GM12878 (cell line): ENCODE results near the gene ODAPH. TPM values are rescaled to one million over a fixed set of nuclear protein-coding genes. Genes with fewer than 3 reads are reported as not detected.

Source experiments
- ATAC-seq: fragments of 200-7000 bp; cut with Tn5 transposase; 3 replicates; pipeline ENCODE4 v1.9.1; 2020; ENCODE audit warnings: mild to moderate bottlenecking, moderate library complexity
- BruUV-seq: library from RNA; stranded (reverse); fragments of 400-500 nt; replicated peaks from 2 replicates; lab custom pipeline; 2021; lab: Mats Ljungman, UMichigan
- CTCF ChIA-PET: fragments of 300-600 bp; sonication (Branson Sonifier 250); formaldehyde crosslinking; extraction: SDS; loops from one replicate; lab custom pipeline; 2021; ENCODE audit warnings: inconsistent platforms; lab: Yijun Ruan, JAX
- POLR2A ChIA-PET: fragments of 350-600 bp; formaldehyde crosslinking; extraction: SDS; loops from one replicate; lab custom pipeline; 2021; ENCODE audit warnings: inconsistent platforms; lab: Charles Lee
- RAD21 ChIA-PET: fragments of 300-600 bp; sonication (Branson Sonifier 250); formaldehyde crosslinking; loops from one replicate; lab custom pipeline; 2023; ENCODE audit warnings: antibody characterized with exemption; ENCODE audit not compliant: unreplicated experiment; lab: Charles Lee
- SMC1A ChIA-PET: fragments of 300-600 bp; sonication (Branson Sonifier 250); formaldehyde crosslinking; loops from one replicate; lab custom pipeline; 2023; ENCODE audit not compliant: unreplicated experiment, uncharacterized antibody; lab: Charles Lee
- DNase-seq: peaks from one replicate; pipeline ENCODE4 v3.0.0-alpha.2; 2011; ENCODE audit warnings: low read depth, low spot score
- FAIRE-seq: peaks from 3 replicates; lab custom pipeline; 2011; peaks lifted over from hg19 to GRCh38; lab: Jason Lieb, UNC
- H2AFZ ChIP-seq: 2 replicates; pipeline ENCODE4 v1.6.0; 2011; ENCODE audit warnings: low read depth, low read length, control low read depth; ENCODE audit not compliant: control insufficient read depth
- H3K27ac ChIP-seq: 2 replicates; pipeline ENCODE4 v1.5.1; 2011; ENCODE audit warnings: control low read depth; ENCODE audit not compliant: control insufficient read depth, insufficient read depth
- H3K27me3 ChIP-seq, 2 experiments: replicated peaks in 1 of 2; 2 replicates each; pipeline versions ENCODE4 v1.6.0 to v1.6.1; 2011; ENCODE audit warnings: low read length in 1 of 2; ENCODE audit not compliant: control insufficient read depth in 2 of 2, insufficient read depth in 2 of 2
- H3K36me3 ChIP-seq, 2 experiments: 2 replicates each; pipeline ENCODE4 v1.5.1; 2011; ENCODE audit warnings: low read length in 1 of 2; ENCODE audit not compliant: control insufficient read depth in 2 of 2, insufficient read depth in 2 of 2
- H3K4me1 ChIP-seq: 2 replicates; pipeline ENCODE4 v1.6.1; 2011; ENCODE audit warnings: mild to moderate bottlenecking, low read length, moderate library complexity, mixed read lengths; ENCODE audit not compliant: control insufficient read depth, insufficient read depth
- H3K4me2 ChIP-seq: 2 replicates; pipeline ENCODE4 v1.6.0; 2011; ENCODE audit warnings: control low read depth; ENCODE audit not compliant: control insufficient read depth, insufficient read depth
- H3K4me3 ChIP-seq: fragments of 200-600 bp; sonication (generic); 2 replicates; pipeline ENCODE4 v1.5.1; 2016
- H3K79me2 ChIP-seq: 2 replicates; pipeline ENCODE4 v1.6.0; 2011; ENCODE audit warnings: low read length; ENCODE audit not compliant: control insufficient read depth, insufficient read depth
- H3K9ac ChIP-seq: 2 replicates; pipeline ENCODE4 v1.8.0; 2011; ENCODE audit warnings: low read length, control low read depth, mixed read lengths; ENCODE audit not compliant: control insufficient read depth, insufficient read depth
- H3K9me3 ChIP-seq: replicated peaks from 3 replicates; pipeline ENCODE4 v1.5.1; 2011; ENCODE audit warnings: mild to moderate bottlenecking, low read length; ENCODE audit not compliant: control insufficient read depth, insufficient read depth
- H4K20me1 ChIP-seq: 2 replicates; pipeline ENCODE4 v1.6.0; 2011; ENCODE audit not compliant: control insufficient read depth, insufficient read depth
- BMI1 ChIP-seq: fragments of 450-650 bp; IDR thresholded peaks from 2 replicates; pipeline ENCODE4 v1.6.1; 2016; ENCODE audit warnings: mild to moderate bottlenecking, moderate library complexity, borderline replicate concordance
- HDAC6 ChIP-seq: fragments of 200-600 bp; sonication (generic); IDR thresholded peaks from one replicate; pipeline ENCODE4 v1.8.0; 2017; ENCODE audit warnings: antibody characterized with exemption; ENCODE audit not compliant: unreplicated experiment
- IRF4 ChIP-seq: IDR thresholded peaks from 2 replicates; pipeline ENCODE4 v1.6.1; 2011; ENCODE audit warnings: low read depth, low read length
- KAT2A ChIP-seq: conservative IDR thresholded peaks from 2 replicates; pipeline ENCODE4 v1.6.1; 2011; ENCODE audit warnings: low read depth, low read length; ENCODE audit not compliant: control insufficient read depth
- NRF1 ChIP-seq: conservative IDR thresholded peaks from 2 replicates; pipeline ENCODE4 v1.6.1; 2011; ENCODE audit warnings: mild to moderate bottlenecking, low read depth, low read length, improper control_type of control experiment
- PAX5 ChIP-seq: IDR thresholded peaks from 2 replicates; pipeline ENCODE4 v1.6.1; 2011; ENCODE audit warnings: low read depth, low read length, borderline replicate concordance
- PML ChIP-seq: IDR thresholded peaks from 2 replicates; pipeline ENCODE4 v1.6.1; 2012; ENCODE audit warnings: low read length, inconsistent platforms
- POLR2A ChIP-seq: IDR thresholded peaks from 2 replicates; pipeline ENCODE4 v1.6.1; 2011; ENCODE audit warnings: low read depth, mild to moderate bottlenecking, low read length
- RAD21 ChIP-seq: IDR thresholded peaks from 2 replicates; pipeline ENCODE4 v1.6.1; 2011; ENCODE audit warnings: mild to moderate bottlenecking, low read depth, low read length, moderate library complexity; ENCODE audit not compliant: insufficient read depth
- SIX5 ChIP-seq: IDR thresholded peaks from 2 replicates; pipeline ENCODE4 v1.6.1; 2011; ENCODE audit warnings: mild to moderate bottlenecking, low read depth, low read length, moderate library complexity; ENCODE audit not compliant: severe bottlenecking
- STAT1 ChIP-seq: fragments of 450-650 bp; conservative IDR thresholded peaks from 2 replicates; pipeline ENCODE4 v1.6.1; 2014; ENCODE audit warnings: antibody characterized with exemption, mild to moderate bottlenecking
- SUZ12 ChIP-seq: fragments of 200-600 bp; sonication (generic); IDR thresholded peaks from one replicate; pipeline ENCODE4 v1.6.1; 2018; ENCODE audit warnings: antibody characterized with exemption, mild to moderate bottlenecking; ENCODE audit not compliant: unreplicated experiment
- ZNF274 ChIP-seq: IDR thresholded peaks from one replicate; pipeline ENCODE4 v1.8.0; 2011; ENCODE audit not compliant: insufficient read length, insufficient read depth
- ZNF384 ChIP-seq: IDR thresholded peaks from 2 replicates; pipeline ENCODE4 v1.6.1; 2012; ENCODE audit warnings: low read depth, mild to moderate bottlenecking, low read length, improper control_type of control experiment, borderline replicate concordance
- ZZZ3 ChIP-seq: IDR thresholded peaks from 2 replicates; pipeline ENCODE4 v1.6.1; 2011; ENCODE audit warnings: low read depth; ENCODE audit not compliant: control insufficient read depth, insufficient read length
- in situ Hi-C: fragments of 300-500 bp; cut with MboI; formaldehyde crosslinking; loops from 9 replicates; pipeline ENCODE4 v1.14.3; 2018; ENCODE audit warnings: mixed read lengths
- intact Hi-C: fragments of 100-400 bp; cut with micrococcal nuclease; formaldehyde crosslinking; loops from one replicate; pipeline ENCODE4 v1.14.2; 2022; ENCODE audit not compliant: unreplicated experiment
- polyA plus RNA-seq, 11 experiments: library from polyadenylated mRNA; depleted of rRNA in 4 of 11; unstranded in 6 of 11; stranded (reverse) in 5 of 11; fragments of >200 nt; fragmentation: Nextera tagmentation in 4 of 11; fragmentation: Illumina TruSeq in 1 of 11; extraction: Ambion mirVana in 4 of 11; extraction: Trizol in 1 of 11; gene quantifications; 1 replicate in 1 of 11; 2 replicates in 10 of 11; pipeline versions ENCODE4 v1.2.1 to v1.2.3, GENCODE V29; 2011 to 2016; ENCODE audit warnings: inconsistent platforms in 2 of 11, missing spikeins in 2 of 11, low read depth in 1 of 11
- total RNA-seq, 4 experiments: library from RNA; depleted of rRNA in 3 of 4; stranded (reverse); fragments of >200 nt in 3 of 4; fragmentation: Illumina TruSeq in 1 of 4; extraction: Trizol in 1 of 4; gene quantifications; 2 replicates each; pipeline versions ENCODE4 v1.2.1 to v1.2.3, GENCODE V29; 2013 to 2021
- TF ChIP-seq, protein P1 (sequence below): IDR thresholded peaks from 2 replicates; pipeline ENCODE4 v1.6.1; 2011; ENCODE audit warnings: borderline replicate concordance, low read depth, mild to moderate bottlenecking, moderate library complexity, low read length; ENCODE audit not compliant: insufficient read depth, poor library complexity, severe bottlenecking
- TF ChIP-seq, protein P2 (sequence below): fragments of 450-650 bp; IDR thresholded peaks from 2 replicates; pipeline ENCODE4 v1.6.1; 2017; ENCODE audit warnings: borderline replicate concordance
- TF ChIP-seq, protein P3 (sequence below): fragments of 450-650 bp; IDR thresholded peaks from 2 replicates; pipeline ENCODE4 v1.6.1; 2017; ENCODE audit warnings: mild to moderate bottlenecking

The ODAPH gene
- total and polyA plus RNA-seq, 10 of the 15 experiments (the other 5 are each of a cell fraction or from before 2014, with no cell fraction given): 0.06 to 0.13 (median 0.12) TPM; not detected in 6

DNA sequence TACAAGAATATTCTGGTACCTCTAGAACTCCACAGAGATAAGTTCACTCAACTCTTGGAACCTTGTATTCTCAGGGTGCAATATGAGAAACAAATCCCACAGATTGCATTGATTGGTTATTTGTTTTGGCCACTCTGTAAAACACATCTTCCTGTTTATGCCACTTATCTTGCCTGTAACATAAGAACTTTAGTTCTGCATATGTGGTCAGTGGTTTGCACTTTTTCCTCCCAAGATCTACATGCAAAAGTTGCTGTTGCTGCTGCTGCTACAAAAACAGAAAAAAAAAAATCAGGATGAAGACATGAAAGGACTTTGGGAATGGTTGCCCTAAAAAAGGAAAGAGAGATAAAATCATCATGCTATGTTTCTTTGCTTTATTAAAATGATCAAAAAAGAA, 9.6 kb downstream of the ODAPH start:
- ATAC-seq: no peak
- in situ Hi-C loops (no loop called here), intact Hi-C loops (no loop called here)
- BruUV-seq: no TSS peak
- CTCF ChIA-PET: no interaction called here
- Histone ChIP-seq H3K27me3 (no peaks in the 10 kb centered on the region; a peak in 1 of 4 replicates), H2AFZ (no peak overlapping the region), H3K9me3 (no peaks in the 10 kb centered on the region), H3K36me3 (no peaks in the 10 kb centered on the region), H3K79me2 (no peaks in the 10 kb centered on the region), H3K9ac (no peak overlapping the region), H4K20me1 (no peaks in the 10 kb centered on the region), H3K27ac (no peak overlapping the region), H3K4me2 (no peak overlapping the region), H3K4me3 (no peak overlapping the region), H3K4me1 (no peaks in the 10 kb centered on the region)
- no peak for DNase-seq
- RAD21 ChIA-PET: no interaction called here
- SMC1A ChIA-PET: no interaction called here
- POLR2A ChIA-PET: no interaction called here
- TF ChIP-seq SUZ12 (no peak), PML (no peak), BMI1 (no peak), KAT2A (no peak), SIX5 (no peak), POLR2A (no peak), PAX5 (no peak), STAT1 (no peak), NRF1 (no peak), ZNF384 (no peak), ZNF274 (no peak), RAD21 (no peak), IRF4 (no peak), HDAC6 (no peak), ZZZ3 (no peak)
- TF ChIP-seq, protein P1, sequence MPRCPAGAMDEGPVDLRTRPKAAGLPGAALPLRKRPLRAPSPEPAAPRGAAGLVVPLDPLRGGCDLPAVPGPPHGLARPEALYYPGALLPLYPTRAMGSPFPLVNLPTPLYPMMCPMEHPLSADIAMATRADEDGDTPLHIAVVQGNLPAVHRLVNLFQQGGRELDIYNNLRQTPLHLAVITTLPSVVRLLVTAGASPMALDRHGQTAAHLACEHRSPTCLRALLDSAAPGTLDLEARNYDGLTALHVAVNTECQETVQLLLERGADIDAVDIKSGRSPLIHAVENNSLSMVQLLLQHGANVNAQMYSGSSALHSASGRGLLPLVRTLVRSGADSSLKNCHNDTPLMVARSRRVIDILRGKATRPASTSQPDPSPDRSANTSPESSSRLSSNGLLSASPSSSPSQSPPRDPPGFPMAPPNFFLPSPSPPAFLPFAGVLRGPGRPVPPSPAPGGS: no peak
- TF ChIP-seq, protein P2, sequence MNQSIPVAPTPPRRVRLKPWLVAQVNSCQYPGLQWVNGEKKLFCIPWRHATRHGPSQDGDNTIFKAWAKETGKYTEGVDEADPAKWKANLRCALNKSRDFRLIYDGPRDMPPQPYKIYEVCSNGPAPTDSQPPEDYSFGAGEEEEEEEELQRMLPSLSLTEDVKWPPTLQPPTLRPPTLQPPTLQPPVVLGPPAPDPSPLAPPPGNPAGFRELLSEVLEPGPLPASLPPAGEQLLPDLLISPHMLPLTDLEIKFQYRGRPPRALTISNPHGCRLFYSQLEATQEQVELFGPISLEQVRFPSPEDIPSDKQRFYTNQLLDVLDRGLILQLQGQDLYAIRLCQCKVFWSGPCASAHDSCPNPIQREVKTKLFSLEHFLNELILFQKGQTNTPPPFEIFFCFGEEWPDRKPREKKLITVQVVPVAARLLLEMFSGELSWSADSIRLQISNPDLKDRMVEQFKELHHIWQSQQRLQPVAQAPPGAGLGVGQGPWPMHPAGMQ: no peak
- TF ChIP-seq, protein P3, sequence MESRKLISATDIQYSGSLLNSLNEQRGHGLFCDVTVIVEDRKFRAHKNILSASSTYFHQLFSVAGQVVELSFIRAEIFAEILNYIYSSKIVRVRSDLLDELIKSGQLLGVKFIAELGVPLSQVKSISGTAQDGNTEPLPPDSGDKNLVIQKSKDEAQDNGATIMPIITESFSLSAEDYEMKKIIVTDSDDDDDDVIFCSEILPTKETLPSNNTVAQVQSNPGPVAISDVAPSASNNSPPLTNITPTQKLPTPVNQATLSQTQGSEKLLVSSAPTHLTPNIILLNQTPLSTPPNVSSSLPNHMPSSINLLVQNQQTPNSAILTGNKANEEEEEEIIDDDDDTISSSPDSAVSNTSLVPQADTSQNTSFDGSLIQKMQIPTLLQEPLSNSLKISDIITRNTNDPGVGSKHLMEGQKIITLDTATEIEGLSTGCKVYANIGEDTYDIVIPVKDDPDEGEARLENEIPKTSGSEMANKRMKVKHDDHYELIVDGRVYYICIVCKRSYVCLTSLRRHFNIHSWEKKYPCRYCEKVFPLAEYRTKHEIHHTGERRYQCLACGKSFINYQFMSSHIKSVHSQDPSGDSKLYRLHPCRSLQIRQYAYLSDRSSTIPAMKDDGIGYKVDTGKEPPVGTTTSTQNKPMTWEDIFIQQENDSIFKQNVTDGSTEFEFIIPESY: no peak
- no peak for FAIRE-seq
